ENCODE data around the gene MAP3K3.

MAP3K3 gene

GRCh38 chr17:63652106-63652505 lies 29.9 kb downstream of the MAP3K3 start:
- no peak for DNase-seq

- DNase-seq: no peak
Observed at GRCh38 chr17:63653050-63653449, 30.8 kb downstream of the MAP3K3 start.

- DNase-seq: no peak
Observed at GRCh38 chr17:63657786-63658185, 35.6 kb downstream of the MAP3K3 start.

GRCh38 chr17:63658366-63658765 lies 36.1 kb downstream of the MAP3K3 start:
- no peak for DNase-seq

GRCh38 chr17:63659850-63660249 lies 37.6 kb downstream of the MAP3K3 start:
- DNase-seq: no peak

GRCh38 chr17:63665527-63666214 lies 43.5 kb downstream of the MAP3K3 start:
- DNase-seq: peak in 4 of 56 donors; percentile 5 to 50 (median 16)

GRCh38 chr17:63672856-63673255 lies 50.6 kb downstream of the MAP3K3 start:
- no peak for DNase-seq

- no peak for DNase-seq
Observed at GRCh38 chr17:63675231-63675606, 53.0 kb downstream of the MAP3K3 start.

GRCh38 chr17:63675607-63676546 lies 53.7 kb downstream of the MAP3K3 start:
- peak in 11 of 56 donors; percentile 17 to 61 (median 31) for DNase-seq

- no peak for DNase-seq
Observed at GRCh38 chr17:63676584-63676983, 54.4 kb downstream of the MAP3K3 start.

GRCh38 chr17:63679214-63679613 lies 57.0 kb downstream of the MAP3K3 start:
- no peak for DNase-seq

- DNase-seq: no peak
Observed at GRCh38 chr17:63680700-63681099, 58.5 kb downstream of the MAP3K3 start.

- DNase-seq: peak in 1 of 56 donors; percentile 42
Observed at GRCh38 chr17:63681530-63681929, 59.3 kb downstream of the MAP3K3 start.

- DNase-seq: no peak
Observed at GRCh38 chr17:63682441-63682840, 60.2 kb downstream of the MAP3K3 start.

GRCh38 chr17:63682981-63683380 lies 60.8 kb downstream of the MAP3K3 start:
- DNase-seq: no peak

GRCh38 chr17:63685041-63685440 lies 62.8 kb downstream of the MAP3K3 start:
- peak in 16 of 56 donors; percentile 12 to 66 (median 38) for DNase-seq

- no peak for DNase-seq
Observed at GRCh38 chr17:63685578-63685977, 63.4 kb downstream of the MAP3K3 start.

- no peak for DNase-seq
Observed at GRCh38 chr17:63686138-63686685, 64.0 kb downstream of the MAP3K3 start.

GRCh38 chr17:63688396-63689020 lies 66.3 kb downstream of the MAP3K3 start:
- DNase-seq: no peak

- DNase-seq: no peak
Observed at GRCh38 chr17:63689479-63689878, 67.3 kb downstream of the MAP3K3 start.

GRCh38 chr17:63692195-63692816 lies 70.1 kb downstream of the MAP3K3 start:
- DNase-seq: no peak
